Activated CD8-positive, alpha-beta memory T cell treated with anti-CD3 and anti-CD28 coated beads, Interleukin-2, amount 50 U/mL, for 24 hours (primary cell): Measurements from ENCODE around the gene FIGNL2.

Source experiments
- DNase-seq: peaks from one replicate; pipeline ENCODE4 v3.0.0-alpha.2; 2020; ENCODE audit errors: extremely low read depth

The FIGNL2 gene

GRCh38 chr12:51855586-51856428 is 7.3 kb upstream of the FIGNL2 start:
- DNase-seq, result no peak

DNA sequence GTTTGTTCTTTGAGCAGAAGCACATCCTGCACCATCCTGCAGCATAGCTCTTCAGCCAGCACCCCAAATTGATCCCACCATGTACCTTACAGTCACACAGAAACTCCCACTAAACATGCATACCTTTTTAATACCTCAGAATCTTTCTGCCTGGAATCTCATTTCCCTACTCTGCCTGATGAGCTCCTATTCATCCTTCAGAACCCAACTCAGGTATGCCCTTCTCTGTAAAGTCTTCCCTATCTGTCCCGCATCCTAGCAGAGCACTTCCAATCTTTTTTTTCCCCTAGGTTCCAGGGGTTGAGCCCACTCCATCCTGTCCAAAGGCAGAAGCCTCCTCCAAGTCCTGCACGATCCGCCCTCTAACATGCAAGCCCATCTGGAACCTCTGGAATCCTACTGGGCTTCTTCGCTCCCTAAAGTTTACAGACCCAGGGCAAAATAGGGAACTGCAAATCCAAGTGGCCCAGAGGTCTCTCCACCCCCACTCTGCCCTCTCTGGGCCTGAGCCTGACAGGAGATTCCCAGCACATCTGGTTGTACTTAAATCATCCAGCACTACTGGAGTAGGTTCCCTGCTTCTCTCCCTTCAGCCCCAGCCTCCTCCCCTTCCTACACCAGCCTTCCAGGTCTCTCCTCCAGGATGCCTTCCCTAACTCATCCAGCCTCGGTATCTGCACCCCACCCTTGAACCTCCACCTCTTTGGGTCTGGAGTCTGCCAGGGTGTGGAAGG is 4.1 kb upstream of the FIGNL2 start:
- DNase-seq, result no peak

DNA sequence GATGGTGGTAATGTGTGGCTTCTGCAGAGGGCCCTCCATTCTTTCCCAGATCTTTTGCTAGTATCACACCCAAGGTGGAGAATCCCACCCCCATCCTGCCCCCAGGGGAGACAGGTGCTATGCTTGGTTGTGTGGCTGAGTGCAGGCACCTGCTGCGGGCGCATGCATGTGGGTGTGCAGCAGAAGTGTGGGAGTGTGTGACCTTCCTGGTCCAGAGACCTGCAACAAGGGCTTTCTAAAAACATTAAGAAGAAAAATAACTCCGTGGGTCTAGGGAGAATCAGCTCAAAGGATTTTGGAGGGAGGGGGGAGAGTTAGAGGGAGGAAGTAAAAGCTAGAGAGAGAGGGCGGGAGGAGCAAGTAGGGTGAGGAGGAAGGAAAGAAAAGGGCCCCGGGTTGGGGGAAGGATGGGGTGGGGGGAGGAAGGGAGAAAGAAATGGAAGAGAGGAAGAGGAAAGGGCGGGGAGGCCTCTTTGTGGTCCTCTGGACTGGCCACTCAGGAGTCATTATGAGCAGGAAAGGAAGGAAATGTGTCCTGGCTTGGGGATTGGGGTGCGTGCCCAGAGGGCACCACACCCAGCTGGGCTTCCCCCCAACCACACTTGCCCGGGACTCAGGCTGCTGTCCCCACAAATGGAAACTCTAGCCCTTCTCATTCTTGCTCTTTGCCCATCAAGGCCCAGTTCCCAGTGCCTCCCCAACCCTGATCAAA is 3.1 kb upstream of the FIGNL2 start:
- no peak for DNase-seq

- no peak for DNase-seq
Observed at GRCh38 chr12:51850965-51851299, 2.4 kb upstream of the FIGNL2 start.

DNA sequence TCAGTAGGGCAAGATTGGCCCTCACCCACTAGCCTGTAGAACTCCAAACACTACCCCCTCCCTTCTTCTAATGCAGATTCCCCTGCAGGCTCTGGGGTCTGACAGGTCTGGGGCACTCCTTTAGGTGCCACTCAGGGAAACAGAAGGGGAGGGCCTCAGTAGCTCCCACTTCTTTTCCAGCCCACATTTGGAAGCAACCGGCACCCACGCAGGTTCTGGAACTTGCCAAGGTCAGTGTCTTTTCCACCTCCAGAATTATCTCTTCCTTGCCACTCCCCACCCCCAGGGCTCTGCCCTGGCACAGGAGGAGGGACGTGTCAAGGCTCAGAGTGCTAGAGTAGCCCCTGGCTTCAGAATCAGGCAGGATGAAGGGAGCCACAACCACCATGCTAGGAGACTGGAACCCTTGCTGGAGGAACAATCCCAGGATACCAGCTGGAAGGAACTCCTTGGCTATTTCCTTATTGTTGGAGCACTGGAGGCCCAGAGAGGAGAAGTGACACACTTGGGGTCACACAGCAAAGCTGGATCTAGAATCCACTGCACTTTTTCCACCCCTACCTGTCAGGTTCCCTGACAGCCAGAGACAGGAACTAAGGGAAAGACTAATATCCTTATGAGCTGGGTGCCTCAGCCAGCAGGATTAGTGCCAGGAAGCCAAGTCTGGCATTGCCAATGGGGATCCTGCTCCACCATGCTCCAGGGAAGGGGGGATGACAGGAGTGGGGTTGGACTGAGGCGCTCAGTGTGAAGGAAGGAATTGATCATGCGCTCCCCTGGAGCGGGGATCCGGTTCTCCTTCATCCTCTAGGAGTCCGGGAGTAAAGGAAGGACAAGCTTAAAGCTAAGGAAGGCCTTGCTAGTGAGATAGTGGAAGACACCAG is 1.8 kb upstream of the FIGNL2 start:
- no peak for DNase-seq

DNA sequence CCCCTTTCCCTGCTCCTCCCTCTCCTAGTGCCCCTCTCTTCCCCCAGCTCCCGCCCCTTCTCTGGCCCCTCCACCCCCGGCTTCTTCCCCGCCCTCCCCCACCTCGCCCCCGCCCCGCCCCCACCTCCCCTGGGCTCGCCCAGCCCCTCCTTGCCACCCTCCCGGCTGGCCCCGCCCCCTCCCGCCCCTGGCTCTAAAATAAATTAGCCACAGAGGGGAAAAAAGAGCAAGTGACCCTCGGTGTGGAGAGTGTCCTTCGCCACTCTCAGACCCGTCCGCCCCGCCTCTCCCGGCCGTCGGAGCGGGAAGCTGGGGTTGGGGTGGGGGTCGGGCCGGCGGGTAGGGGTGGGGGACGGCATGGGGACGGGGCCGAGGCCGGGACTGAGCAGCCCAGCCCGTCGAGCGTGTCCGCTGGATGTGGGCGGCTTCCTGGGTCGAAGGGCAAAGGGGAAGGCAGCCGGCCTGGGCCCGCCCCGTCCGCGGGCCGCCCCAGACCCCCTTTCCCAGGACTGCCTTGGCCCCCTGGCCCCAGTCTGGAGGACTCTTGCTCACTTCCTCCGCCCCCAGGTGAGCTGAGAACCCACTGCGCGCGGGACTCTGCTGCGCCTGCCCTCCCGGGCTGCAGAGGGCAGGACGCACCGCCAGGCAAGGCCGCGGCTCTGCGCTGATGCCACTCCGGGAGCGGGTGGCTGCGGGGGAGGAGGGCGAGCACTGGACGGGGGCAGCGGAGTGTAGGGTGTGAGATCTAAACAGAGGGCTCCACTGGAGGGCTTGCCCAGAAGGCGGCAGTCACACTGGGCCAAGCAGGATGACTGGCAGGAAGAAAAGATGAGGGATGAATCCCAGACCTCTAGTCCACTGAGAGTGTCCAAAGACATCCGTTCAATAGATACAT is 570 bp upstream of the FIGNL2 start:
- no peak for DNase-seq

DNA sequence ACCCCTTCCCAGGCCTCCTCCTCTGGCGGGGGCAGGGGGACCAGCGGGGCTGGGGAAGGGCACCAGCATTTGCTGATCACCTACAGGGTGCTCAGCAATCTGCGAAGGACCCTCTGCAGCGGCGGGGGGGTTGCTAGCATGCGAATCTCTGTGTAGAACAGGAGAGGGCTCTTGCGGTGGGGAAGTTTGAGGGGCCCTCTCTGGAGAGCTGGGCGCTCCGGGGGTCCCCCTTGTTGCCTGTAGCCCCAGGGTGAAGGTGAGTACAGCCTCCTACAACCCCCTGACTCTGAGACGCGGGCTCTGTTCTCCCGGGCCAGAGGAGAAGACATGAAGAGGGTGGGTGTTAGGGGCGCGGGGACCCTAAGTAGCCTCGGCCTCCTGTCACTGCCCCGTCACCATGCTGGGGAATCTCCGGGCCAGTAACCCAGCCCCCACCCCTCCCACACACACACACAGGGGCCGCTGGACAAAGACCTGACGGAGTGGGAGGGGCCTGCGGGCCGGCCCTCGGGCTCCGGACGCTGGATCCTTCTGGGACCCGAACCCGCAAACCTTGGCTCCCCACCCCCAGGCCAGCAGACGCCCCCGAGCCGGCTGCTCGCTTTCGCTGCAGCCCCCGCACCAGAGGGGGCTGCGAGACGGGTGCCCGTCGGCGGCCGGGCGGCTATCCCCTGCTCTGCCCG is 734 bp downstream of the FIGNL2 start:
- no peak for DNase-seq

- DNase-seq, result no peak
Observed at GRCh38 chr12:51846911-51847642, 1.4 kb downstream of the FIGNL2 start.

DNA sequence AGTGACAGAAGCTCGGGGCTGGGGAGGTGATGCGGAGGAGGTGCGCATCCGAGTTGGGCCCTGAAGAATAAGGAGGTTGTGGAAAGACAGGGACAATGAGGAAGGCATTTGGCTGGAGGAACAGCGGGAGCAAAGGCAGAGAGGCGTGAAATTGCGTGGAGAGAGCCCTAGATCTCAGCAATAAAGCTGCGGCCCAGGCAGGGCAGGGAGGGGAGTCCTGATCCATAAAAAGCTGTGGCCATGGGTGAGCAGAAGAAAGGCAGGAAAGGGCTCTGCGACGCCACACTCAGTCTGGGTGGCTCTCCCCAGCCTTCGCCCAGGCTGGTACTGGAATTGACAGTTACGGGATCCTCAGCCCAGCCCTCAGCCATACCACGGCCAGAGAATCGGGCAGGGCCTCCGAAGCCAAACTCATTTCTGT is 2.2 kb downstream of the FIGNL2 start:
- DNase-seq, result no peak

DNA sequence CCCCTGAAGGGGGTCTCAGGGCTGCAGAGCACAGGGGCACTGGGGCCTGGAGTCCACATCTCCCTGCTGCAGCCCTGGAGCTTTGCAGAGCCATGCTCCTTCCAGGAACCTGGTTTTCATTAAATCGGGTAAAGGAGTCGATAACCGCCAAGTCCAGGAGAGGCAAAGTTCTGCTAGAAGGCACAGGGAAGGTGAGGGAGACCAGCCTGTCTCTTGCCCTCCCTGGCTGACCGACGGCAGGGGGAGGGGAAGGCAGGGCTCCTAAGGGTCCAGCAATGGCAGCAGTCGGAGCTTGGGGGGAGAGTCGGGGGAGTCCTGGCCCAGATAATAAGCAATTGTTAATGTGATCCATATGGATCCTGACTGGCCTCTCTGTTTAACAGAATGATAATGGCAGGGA is 3.0 kb downstream of the FIGNL2 start:
- DNase-seq, result no peak

DNA sequence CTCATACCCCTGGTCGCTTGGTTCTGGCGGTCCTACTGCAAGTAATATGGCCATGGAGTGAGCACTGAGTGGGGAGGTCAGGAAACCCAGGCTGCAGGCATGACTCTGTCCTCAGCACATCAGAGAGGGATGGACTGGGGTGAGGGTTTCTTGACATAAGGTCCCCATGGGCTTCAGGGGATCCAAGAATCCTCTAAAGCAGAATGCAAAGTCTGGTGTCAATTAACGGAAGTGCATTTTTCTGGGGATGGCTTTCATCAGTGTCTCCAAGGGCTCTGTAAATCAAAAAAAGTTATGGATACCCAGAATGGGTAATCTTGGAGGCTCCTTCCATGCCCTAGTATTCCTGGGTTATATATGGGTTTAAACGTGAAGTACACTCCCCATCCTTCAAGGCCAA is 3.7 kb downstream of the FIGNL2 start:
- DNase-seq, result no peak

GRCh38 chr12:51841727-51842126 is 6.8 kb downstream of the FIGNL2 start:
- DNase-seq, result no peak

DNA sequence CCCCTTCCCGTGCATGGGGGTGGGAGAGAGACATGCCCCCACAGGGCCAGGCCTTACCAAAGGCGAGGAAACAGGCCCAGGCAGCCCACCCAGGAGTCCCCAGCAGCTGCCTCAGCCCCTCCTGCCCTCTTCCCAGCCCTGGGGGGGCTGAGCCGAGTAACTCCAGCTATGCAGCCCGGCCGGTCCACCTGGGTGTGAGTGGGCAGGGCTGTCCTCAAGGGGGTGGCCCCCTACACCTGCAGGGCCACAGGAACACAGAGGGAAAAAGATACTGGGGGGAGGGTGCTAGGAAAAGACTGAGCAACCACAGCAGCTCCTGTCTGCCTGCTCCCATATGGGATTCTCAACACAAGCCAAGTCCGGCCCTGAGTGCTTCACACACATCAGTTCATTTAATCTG is 7.6 kb downstream of the FIGNL2 start:
- DNase-seq, result no peak

GRCh38 chr12:51839310-51839947 is 9.1 kb downstream of the FIGNL2 start:
- DNase-seq, result no peak

- no peak for DNase-seq
Observed at GRCh38 chr12:51838762-51839161, 9.8 kb downstream of the FIGNL2 start.

DNA sequence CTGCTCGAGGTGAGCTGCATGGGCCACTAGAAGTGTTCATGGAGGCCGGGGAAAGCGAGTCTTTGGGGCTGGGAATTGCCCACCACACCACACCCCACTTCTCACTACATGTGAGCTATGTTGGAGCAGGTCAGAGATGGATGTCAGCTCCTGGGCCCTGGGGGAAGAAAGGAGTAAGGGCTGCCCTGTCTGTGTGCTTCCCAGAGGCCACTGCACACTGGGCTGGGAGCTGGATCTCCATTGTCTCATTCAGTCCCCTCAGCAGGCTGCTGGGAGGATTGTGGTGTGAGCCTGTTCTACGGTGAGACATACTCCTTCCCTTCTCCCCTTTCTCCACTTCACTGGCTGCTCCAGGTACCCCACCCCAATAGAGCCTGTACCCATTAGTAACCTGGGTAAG is 10.5 kb downstream of the FIGNL2 start:
- DNase-seq, result no peak

GRCh38 chr12:51837286-51837685 is 11.2 kb downstream of the FIGNL2 start:
- no peak for DNase-seq

GRCh38 chr12:51836827-51837173 is 11.7 kb downstream of the FIGNL2 start:
- DNase-seq, result no peak
